ENCODE data around the gene BRICD5. TPM values are rescaled to one million over a fixed set of nuclear protein-coding genes. Genes with fewer than 3 reads are reported as not detected.
"Not testable (repeated sequence)": the region's sequence is repeated elsewhere in the genome, so short reads cannot be mapped to it uniquely, and the experiment has no call there.

Gene BRICD5
- total RNA-seq, 1 donor from 2014 or later = 1.7 TPM

- peak; percentile 96 for DNase-seq (ENCODE audit: low read depth)
These were observed 12.7 kb upstream of the BRICD5 start, which contains the start of gene E4F1 for GRCh38 chr16:2223221-2223941. E4F1 (plus strand) TSS chr16:2223591; CDS start chr16:2223614, 23 bp downstream.

- DNase-seq (ENCODE audit: low read depth) = no peak
These were observed 5.7 kb upstream of the BRICD5 start for GRCh38 chr16:2216330-2216729.

- DNase-seq (ENCODE audit: low read depth) = no peak
These were observed 4.0 kb upstream of the BRICD5 start, which contains the start of gene PGP for GRCh38 chr16:2214719-2214968. PGP (minus strand) TSS chr16:2214840; CDS start chr16:2214777, 63 bp downstream.

GRCh38 chr16:2213817-2214718, 3.4 kb upstream of the BRICD5 start:
- no peak for DNase-seq (ENCODE audit: low read depth)

- peak; percentile 60 for DNase-seq (ENCODE audit: low read depth)
These were observed 2.0 kb upstream of the BRICD5 start for GRCh38 chr16:2212362-2213324.

- DNase-seq (ENCODE audit: low read depth) = no peak
These were observed 1.3 kb upstream of the BRICD5 start for GRCh38 chr16:2211923-2212347.

GRCh38 chr16:2210009-2210332, 692 bp downstream of the BRICD5 start:
- DNase-seq (ENCODE audit: low read depth) = no peak

- DNase-seq (ENCODE audit: low read depth) = no peak
These were observed 1.2 kb downstream of the BRICD5 start for GRCh38 chr16:2209258-2210008.

GRCh38 chr16:2208772-2209171, 1.9 kb downstream of the BRICD5 start:
- no peak for DNase-seq (ENCODE audit: low read depth)

GRCh38 chr16:2208308-2208707, 2.4 kb downstream of the BRICD5 start:
- no peak for DNase-seq (ENCODE audit: low read depth)

GRCh38 chr16:2207872-2208271, 2.8 kb downstream of the BRICD5 start:
- no peak for DNase-seq (ENCODE audit: low read depth)

GRCh38 chr16:2206780-2207433, 3.8 kb downstream of the BRICD5 start:
- no peak for DNase-seq (ENCODE audit: low read depth)

GRCh38 chr16:2206420-2206779, 4.3 kb downstream of the BRICD5 start:
- DNase-seq (ENCODE audit: low read depth) = no peak

- DNase-seq (ENCODE audit: low read depth) = peak; percentile 14
These were observed 4.7 kb downstream of the BRICD5 start for GRCh38 chr16:2205967-2206313.

GRCh38 chr16:2205104-2205966, 5.3 kb downstream of the BRICD5 start, which contains the start of gene MLST8:
MLST8 (plus strand) TSS chr16:2205454; CDS start chr16:2206086, 632 bp downstream.
- peak; percentile 42 for DNase-seq (ENCODE audit: low read depth)

- DNase-seq (ENCODE audit: low read depth) = no peak
These were observed 6.1 kb downstream of the BRICD5 start for GRCh38 chr16:2204416-2205103.

GRCh38 chr16:2203119-2203688, 7.5 kb downstream of the BRICD5 start:
- not testable (repeated sequence) for DNase-seq (ENCODE audit: low read depth)

- DNase-seq (ENCODE audit: low read depth) = no peak
These were observed 10.3 kb downstream of the BRICD5 start for GRCh38 chr16:2200313-2200712.

- no peak for DNase-seq (ENCODE audit: low read depth)
These were observed 11.0 kb downstream of the BRICD5 start for GRCh38 chr16:2199621-2200139.

Data from renal cortical epithelial cell (primary cell).